ENCODE data around the gene ZNF423.

ZNF423 gene

GRCh38 chr16:49484451-49484849 lies 371.5 kb downstream of the ZNF423 start:
- no peak for DNase-seq (ENCODE audit: low read depth in 2 of 2, low spot score in 1 of 2)

- DNase-seq (ENCODE audit: low read depth in 2 of 2, low spot score in 1 of 2) = no peak
Observed at GRCh38 chr16:49483651-49484450, 372.1 kb downstream of the ZNF423 start.

GRCh38 chr16:49483251-49483650 lies 372.7 kb downstream of the ZNF423 start:
- no peak for DNase-seq (ENCODE audit: low read depth in 2 of 2, low spot score in 1 of 2)

GRCh38 chr16:49482690-49483089 lies 373.2 kb downstream of the ZNF423 start:
- no peak for DNase-seq (ENCODE audit: low read depth in 2 of 2, low spot score in 1 of 2)

GRCh38 chr16:49478616-49479015 lies 377.3 kb downstream of the ZNF423 start:
- DNase-seq (ENCODE audit: low read depth in 2 of 2, low spot score in 1 of 2) = no peak

- no peak for DNase-seq (ENCODE audit: low read depth in 2 of 2, low spot score in 1 of 2)
Observed at GRCh38 chr16:49478107-49478506, 377.8 kb downstream of the ZNF423 start.

GRCh38 chr16:49477250-49477895 lies 378.5 kb downstream of the ZNF423 start:
- no peak for DNase-seq (ENCODE audit: low read depth in 2 of 2, low spot score in 1 of 2)

- no peak for DNase-seq (ENCODE audit: low read depth in 2 of 2, low spot score in 1 of 2)
Observed at GRCh38 chr16:49474741-49475140, 381.2 kb downstream of the ZNF423 start.

GRCh38 chr16:49473773-49474172 lies 382.1 kb downstream of the ZNF423 start:
- DNase-seq (ENCODE audit: low read depth in 2 of 2, low spot score in 1 of 2) = no peak

- DNase-seq (ENCODE audit: low read depth in 2 of 2, low spot score in 1 of 2) = no peak
Observed at GRCh38 chr16:49473131-49473530, 382.8 kb downstream of the ZNF423 start.

GRCh38 chr16:49472598-49472997 lies 383.3 kb downstream of the ZNF423 start:
- DNase-seq (ENCODE audit: low read depth in 2 of 2, low spot score in 1 of 2) = no peak

GRCh38 chr16:49471038-49471727 lies 384.7 kb downstream of the ZNF423 start:
- no peak for DNase-seq (ENCODE audit: low read depth in 2 of 2, low spot score in 1 of 2)

- no peak for DNase-seq (ENCODE audit: low read depth in 2 of 2, low spot score in 1 of 2)
Observed at GRCh38 chr16:49470513-49470991, 385.4 kb downstream of the ZNF423 start.

- DNase-seq (ENCODE audit: low read depth in 2 of 2, low spot score in 1 of 2) = no peak
Observed at GRCh38 chr16:49469930-49470451, 385.9 kb downstream of the ZNF423 start.

- DNase-seq (ENCODE audit: low read depth in 2 of 2, low spot score in 1 of 2) = no peak
Observed at GRCh38 chr16:49469311-49469670, 386.6 kb downstream of the ZNF423 start.

GRCh38 chr16:49468611-49469310 lies 387.2 kb downstream of the ZNF423 start:
- no peak for DNase-seq (ENCODE audit: low read depth in 2 of 2, low spot score in 1 of 2)

- no peak for DNase-seq (ENCODE audit: low read depth in 2 of 2, low spot score in 1 of 2)
Observed at GRCh38 chr16:49467540-49468372, 388.2 kb downstream of the ZNF423 start.

- no peak for DNase-seq (ENCODE audit: low read depth in 2 of 2, low spot score in 1 of 2)
Observed at GRCh38 chr16:49466881-49467280, 389.0 kb downstream of the ZNF423 start.

- no peak for DNase-seq (ENCODE audit: low read depth in 2 of 2, low spot score in 1 of 2)
Observed at GRCh38 chr16:49466529-49466831, 389.4 kb downstream of the ZNF423 start.
